Kidney epithelial cell (primary cell): Measurements from ENCODE around the gene SORCS2. TPM values are rescaled to one million over a fixed set of nuclear protein-coding genes. Genes with fewer than 3 reads are reported as not detected.

ENCODE experiments used
- DNase-seq: peaks from one replicate; pipeline ENCODE4 v3.0.0-alpha.2; 2010; ENCODE audit warnings: low read depth
- H3K27me3 ChIP-seq: 2 replicates; pipeline ENCODE4 v1.6.0; 2011; ENCODE audit warnings: low read length; ENCODE audit not compliant: control insufficient read depth, insufficient read depth
- H3K36me3 ChIP-seq: 2 replicates; pipeline ENCODE4 v1.5.1; 2011; ENCODE audit warnings: low read length; ENCODE audit not compliant: control insufficient read depth, insufficient read depth
- H3K4me3 ChIP-seq: 2 replicates; pipeline ENCODE4 v1.5.1; 2011; ENCODE audit warnings: low read depth, mild to moderate bottlenecking, control low read depth, low read length
- CTCF ChIP-seq: IDR thresholded peaks from 2 replicates; pipeline ENCODE4 v1.5.1; 2011; ENCODE audit warnings: mild to moderate bottlenecking, moderate library complexity, low read length, control low read depth, inconsistent platforms; ENCODE audit not compliant: insufficient read depth, poor library complexity, severe bottlenecking
- total RNA-seq: library from RNA; depleted of rRNA; stranded (reverse); fragments of >200 nt; gene quantifications from 2 replicates; pipeline ENCODE4 v1.2.3, GENCODE V29; 2015

The SORCS2 gene
- total RNA-seq, 1 donor from 2014 or later = 1.4 TPM

- no peak for TF ChIP-seq CTCF
- Histone ChIP-seq H3K4me3 (no peak overlapping the region), H3K36me3 (no peaks in the 10 kb centered on the region), H3K27me3 (no peaks in the 10 kb centered on the region)
- DNase-seq = no peak
These were observed 68.2 kb downstream of the SORCS2 start for GRCh38 chr4:7260569-7260968.

- Histone ChIP-seq H3K36me3 (no peaks in the 10 kb centered on the region), H3K4me3 (no peak overlapping the region), H3K27me3 (no peaks in the 10 kb centered on the region)
- no peak for TF ChIP-seq CTCF
- no peak for DNase-seq
These were observed 68.7 kb downstream of the SORCS2 start for GRCh38 chr4:7261087-7261486.

GRCh38 chr4:7261536-7261935 lies 69.2 kb downstream of the SORCS2 start:
- Histone ChIP-seq H3K4me3 (no peak overlapping the region), H3K27me3 (no peaks in the 10 kb centered on the region), H3K36me3 (no peaks in the 10 kb centered on the region)
- no peak for TF ChIP-seq CTCF
- no peak for DNase-seq

- DNase-seq = no peak
- H3K27me3 ChIP-seq = no peaks in the 10 kb centered on the region
- H3K36me3 ChIP-seq = no peaks in the 10 kb centered on the region
- TF ChIP-seq CTCF = no peak
- H3K4me3 ChIP-seq = no peak overlapping the region
These were observed 69.8 kb downstream of the SORCS2 start for GRCh38 chr4:7262134-7262533.

GRCh38 chr4:7263166-7263565 lies 70.8 kb downstream of the SORCS2 start:
- no peak for DNase-seq
- TF ChIP-seq CTCF = no peak
- Histone ChIP-seq H3K27me3 (no peaks in the 10 kb centered on the region), H3K4me3 (no peak overlapping the region), H3K36me3 (no peaks in the 10 kb centered on the region)

- DNase-seq = no peak
- no peak overlapping the region for H3K4me3 ChIP-seq
- TF ChIP-seq CTCF = no peak
- H3K27me3 ChIP-seq = no peaks in the 10 kb centered on the region
- H3K36me3 ChIP-seq = no peaks in the 10 kb centered on the region
These were observed 72.4 kb downstream of the SORCS2 start for GRCh38 chr4:7264694-7265093.
